Mesendoderm (in vitro differentiated cells): ENCODE measurements around the gene BRICD5.

Experiments used
- DNase-seq: peaks from one replicate; pipeline ENCODE4 v3.0.0; 2013
- H2AK5ac ChIP-seq: 2 replicates; pipeline ENCODE4 v1.6.1; 2013; ENCODE audit warnings: low read length, inconsistent platforms
- H2BK120ac ChIP-seq: 2 replicates; pipeline ENCODE4 v1.6.1; 2013; ENCODE audit warnings: low read depth, mild to moderate bottlenecking, low read length, moderate library complexity, mixed read lengths
- H2BK15ac ChIP-seq: replicated peaks from 2 replicates; pipeline ENCODE4 v1.6.1; 2013; ENCODE audit warnings: low read depth, mild to moderate bottlenecking, moderate library complexity
- H2BK5ac ChIP-seq: 2 replicates; pipeline ENCODE4 v1.6.1; 2013; ENCODE audit warnings: low read length, inconsistent platforms
- H3K18ac ChIP-seq: 2 replicates; pipeline ENCODE4 v1.6.1; 2013; ENCODE audit warnings: mild to moderate bottlenecking, low read length, mixed read lengths
- H3K23ac ChIP-seq: one replicate; pipeline ENCODE4 v1.6.1; 2013; ENCODE audit warnings: low read length
- H3K27ac ChIP-seq: 2 replicates; pipeline ENCODE4 v1.5.1; 2013; ENCODE audit warnings: low read depth, mild to moderate bottlenecking, inconsistent platforms, low read length, moderate library complexity
- H3K27me3 ChIP-seq: 2 replicates; pipeline ENCODE4 v1.6.1; 2013; ENCODE audit warnings: low read length, control low read depth, mild to moderate bottlenecking, inconsistent platforms; ENCODE audit not compliant: insufficient read depth, poor library complexity
- H3K36me3 ChIP-seq: 2 replicates; pipeline ENCODE4 v1.6.1; 2013; ENCODE audit warnings: low read length, inconsistent platforms; ENCODE audit not compliant: control insufficient read depth, insufficient read depth
- H3K4ac ChIP-seq: one replicate; pipeline ENCODE4 v1.6.1; 2013; ENCODE audit warnings: low read depth, mild to moderate bottlenecking, low read length, moderate library complexity
- H3K4me1 ChIP-seq: 2 replicates; pipeline ENCODE4 v1.6.1; 2013; ENCODE audit warnings: low read depth, low read length, inconsistent platforms; ENCODE audit not compliant: control insufficient read depth
- H3K4me2 ChIP-seq: 2 replicates; pipeline ENCODE4 v1.6.1; 2013; ENCODE audit warnings: low read length
- H3K4me3 ChIP-seq: 2 replicates; pipeline ENCODE4 v1.5.1; 2013; ENCODE audit warnings: mild to moderate bottlenecking, low read length
- H3K56ac ChIP-seq: one replicate; pipeline ENCODE4 v1.6.1; 2013; ENCODE audit warnings: low read length
- H3K79me1 ChIP-seq: 2 replicates; pipeline ENCODE4 v1.6.1; 2013; ENCODE audit warnings: low read length, inconsistent platforms
- H3K79me2 ChIP-seq: 2 replicates; pipeline ENCODE4 v1.6.1; 2013; ENCODE audit warnings: mild to moderate bottlenecking, low read length; ENCODE audit not compliant: control insufficient read depth, insufficient read depth
- H3K9ac ChIP-seq: 2 replicates; pipeline ENCODE4 v1.6.1; 2013; ENCODE audit warnings: low read length, inconsistent platforms
- H4K5ac ChIP-seq: one replicate; pipeline ENCODE4 v1.6.1; 2013; ENCODE audit warnings: low read length
- H4K8ac ChIP-seq: one replicate; pipeline ENCODE4 v1.6.1; 2013; ENCODE audit warnings: low read depth, mild to moderate bottlenecking, control low read depth, low read length, moderate library complexity
- WGBS: extraction: QIAGEN DNeasy Blood & Tissue Kit; methylation state at CpG from one replicate; pipeline ENCODE4 v1.1.7; 2013; ENCODE audit warnings: low lambda C conversion rate, missing lambda C conversion rate; ENCODE audit not compliant: insufficient coverage; ENCODE audit errors: extremely low coverage; 5-methylcytosine and 5-hydroxymethylcytosine counted together

Gene BRICD5

DNA sequence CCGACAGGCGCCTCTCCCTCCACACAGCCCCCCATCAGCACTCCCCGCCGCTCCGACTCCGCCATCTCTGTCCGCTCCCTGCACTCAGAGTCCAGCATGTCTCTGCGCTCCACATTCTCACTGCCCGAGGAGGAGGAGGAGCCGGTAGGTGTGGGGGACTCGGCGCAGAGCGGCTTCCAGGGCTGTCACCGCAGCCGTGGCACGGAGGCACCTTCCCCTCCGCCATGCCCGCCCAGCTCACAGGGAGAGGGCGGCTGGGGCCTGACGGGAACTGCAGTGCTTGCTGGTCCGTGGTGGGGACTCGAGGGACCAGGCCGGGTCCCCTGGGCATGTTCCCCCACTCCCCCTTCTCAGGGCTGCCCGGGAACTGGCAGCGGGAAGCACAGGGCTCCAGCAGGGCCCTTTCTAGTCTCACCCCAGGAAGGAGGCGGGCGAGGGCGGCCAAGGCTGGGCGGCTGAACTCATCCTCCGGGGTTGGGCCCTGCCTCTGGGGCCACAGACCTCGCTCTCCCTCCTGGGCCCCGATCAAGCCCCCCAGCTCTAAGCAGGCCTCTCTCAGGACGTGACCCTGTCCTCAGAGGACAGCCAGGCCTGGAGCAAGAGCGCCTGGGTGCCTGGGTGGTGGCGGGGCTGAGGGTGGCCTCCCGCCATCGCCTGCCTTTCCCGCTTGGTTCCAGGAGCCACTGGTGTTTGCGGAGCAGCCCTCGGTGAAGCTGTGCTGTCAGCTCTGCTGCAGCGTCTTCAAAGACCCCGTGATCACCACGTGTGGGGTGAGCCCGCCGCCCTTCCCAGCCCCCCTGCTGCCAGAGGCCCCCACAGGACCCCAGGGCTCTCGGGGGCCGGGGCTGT, 39.9 kb downstream of the BRICD5 start:
- peaks cover 5% of the 10 kb centered on the region for H3K79me1 ChIP-seq

GRCh38 chr16:2170080-2170479, 40.6 kb downstream of the BRICD5 start:
- no peak overlapping the region for H3K4me3 ChIP-seq
- no peak overlapping the region for H4K5ac ChIP-seq
- no peak overlapping the region for H2BK15ac ChIP-seq
- H3K36me3 ChIP-seq = peaks cover 20% of the 10 kb centered on the region
- no peak overlapping the region for H3K27ac ChIP-seq
- no peaks in the 10 kb centered on the region for H3K4me1 ChIP-seq
- no peak overlapping the region for H3K56ac ChIP-seq
- H3K4me2 ChIP-seq = no peak overlapping the region
- no peak overlapping the region for H3K4ac ChIP-seq
- no peak overlapping the region for H2BK120ac ChIP-seq
- H2BK5ac ChIP-seq = no peak overlapping the region
- no peak for DNase-seq
- no peak overlapping the region for H3K18ac ChIP-seq
- H3K23ac ChIP-seq = no peak overlapping the region
- H3K79me2 ChIP-seq = peaks cover 2% of the 10 kb centered on the region
- H3K9ac ChIP-seq = no peak overlapping the region
- H3K27me3 ChIP-seq = no peaks in the 10 kb centered on the region
- no peak overlapping the region for H4K8ac ChIP-seq
- H3K79me1 ChIP-seq = peaks cover 8% of the 10 kb centered on the region
- WGBS = no CpG with 5 or more reads among the region's 18 CpGs
- H2AK5ac ChIP-seq = no peak overlapping the region

More for the DNA sequence above, 39.9 kb downstream of the BRICD5 start:
- peaks cover 21% of the 10 kb centered on the region for H3K36me3 ChIP-seq
- no peaks in the 10 kb centered on the region for H3K27me3 ChIP-seq
- H4K8ac ChIP-seq = no peak overlapping the region
- H3K4me1 ChIP-seq = no peaks in the 10 kb centered on the region
- no peak overlapping the region for H3K4ac ChIP-seq
- H4K5ac ChIP-seq = no peak overlapping the region
- no peak overlapping the region for H3K23ac ChIP-seq
- H3K9ac ChIP-seq = no peak overlapping the region
- DNase-seq = no peak
- no peak overlapping the region for H3K27ac ChIP-seq
- no peak overlapping the region for H3K56ac ChIP-seq
- no CpG with 5 or more reads among the region's 47 CpGs for WGBS
- H3K18ac ChIP-seq = no peak overlapping the region
- H3K79me2 ChIP-seq = no peaks in the 10 kb centered on the region
- H3K4me2 ChIP-seq = no peak overlapping the region
- H2BK15ac ChIP-seq = no peak overlapping the region
- H3K4me3 ChIP-seq = no peak overlapping the region
- H2BK5ac ChIP-seq = no peak overlapping the region
- no peak overlapping the region for H2AK5ac ChIP-seq
- H2BK120ac ChIP-seq = no peak overlapping the region

- H4K5ac ChIP-seq = no peak overlapping the region
- H3K4me1 ChIP-seq = no peaks in the 10 kb centered on the region
- no peak overlapping the region for H3K23ac ChIP-seq
- H3K36me3 ChIP-seq = peaks cover 16% of the 10 kb centered on the region
- no peak overlapping the region for H3K27ac ChIP-seq
- no CpG with 5 or more reads among the region's 18 CpGs for WGBS
- H4K8ac ChIP-seq = no peak overlapping the region
- no peak overlapping the region for H3K18ac ChIP-seq
- no peak overlapping the region for H3K4ac ChIP-seq
- H3K27me3 ChIP-seq = no peaks in the 10 kb centered on the region
- peaks cover 17% of the 10 kb centered on the region for H3K79me2 ChIP-seq
- no peak overlapping the region for H3K4me2 ChIP-seq
- no peak overlapping the region for H2BK120ac ChIP-seq
- H3K79me1 ChIP-seq = peaks cover 8% of the 10 kb centered on the region
- no peak overlapping the region for H2BK5ac ChIP-seq
- no peak overlapping the region for H2BK15ac ChIP-seq
- no peak overlapping the region for H3K4me3 ChIP-seq
- H3K56ac ChIP-seq = no peak overlapping the region
- no peak overlapping the region for H3K9ac ChIP-seq
- DNase-seq = no peak
- H2AK5ac ChIP-seq = no peak overlapping the region
Measured at GRCh38 chr16:2167068-2167638, 43.5 kb downstream of the BRICD5 start.

GRCh38 chr16:2166263-2167067, 44.2 kb downstream of the BRICD5 start:
- no peak overlapping the region for H3K27ac ChIP-seq
- no peak overlapping the region for H2BK120ac ChIP-seq
- no peak overlapping the region for H3K23ac ChIP-seq
- no peak overlapping the region for H3K4me3 ChIP-seq
- H2BK5ac ChIP-seq = no peak overlapping the region
- H3K4me2 ChIP-seq = no peak overlapping the region
- H4K5ac ChIP-seq = no peak overlapping the region
- no peak overlapping the region for H3K9ac ChIP-seq
- H3K36me3 ChIP-seq = peaks cover 11% of the 10 kb centered on the region
- no peaks in the 10 kb centered on the region for H3K4me1 ChIP-seq
- DNase-seq = no peak
- H4K8ac ChIP-seq = no peak overlapping the region
- no CpG with 5 or more reads among the region's 17 CpGs for WGBS
- H3K18ac ChIP-seq = no peak overlapping the region
- no peak overlapping the region for H3K56ac ChIP-seq
- H3K4ac ChIP-seq = no peak overlapping the region
- H3K79me2 ChIP-seq = peaks cover 24% of the 10 kb centered on the region
- H2BK15ac ChIP-seq = no peak overlapping the region
- no peak overlapping the region for H2AK5ac ChIP-seq
- H3K79me1 ChIP-seq = peaks cover 10% of the 10 kb centered on the region
- H3K27me3 ChIP-seq = no peaks in the 10 kb centered on the region

DNA sequence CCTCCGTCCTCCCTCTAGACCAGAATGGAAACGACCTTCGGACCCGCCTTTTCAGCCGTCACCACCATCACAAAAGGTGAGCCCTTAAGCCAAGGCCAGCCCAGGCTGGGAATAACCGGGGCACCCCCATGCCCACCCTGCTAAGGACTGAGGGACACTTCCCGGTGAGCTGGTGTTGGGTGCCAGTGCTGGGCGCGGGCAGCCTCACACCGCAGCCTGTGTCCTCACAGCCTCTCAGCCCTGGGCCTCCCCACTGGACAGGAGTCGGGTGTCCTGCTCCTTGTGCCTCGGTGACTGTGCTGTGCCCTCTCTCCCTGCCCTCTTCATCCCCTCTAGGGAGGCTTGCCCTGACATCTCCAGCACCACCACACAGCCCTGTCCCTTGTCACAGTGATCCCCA, 44.8 kb downstream of the BRICD5 start:
- no peaks in the 10 kb centered on the region for H3K27me3 ChIP-seq
- no CpG with 5 or more reads among the region's 12 CpGs for WGBS
- H4K5ac ChIP-seq = no peak overlapping the region
- H3K79me1 ChIP-seq = peaks cover 10% of the 10 kb centered on the region
- H3K36me3 ChIP-seq = peaks cover 9% of the 10 kb centered on the region
- H2AK5ac ChIP-seq = no peak overlapping the region
- no peaks in the 10 kb centered on the region for H3K4me1 ChIP-seq
- no peak overlapping the region for H2BK15ac ChIP-seq
- H3K4ac ChIP-seq = no peak overlapping the region
- no peak overlapping the region for H3K56ac ChIP-seq
- no peak overlapping the region for H3K4me3 ChIP-seq
- H4K8ac ChIP-seq = no peak overlapping the region
- H2BK120ac ChIP-seq = no peak overlapping the region
- DNase-seq = no peak
- H3K18ac ChIP-seq = no peak overlapping the region
- H2BK5ac ChIP-seq = no peak overlapping the region
- peaks cover 28% of the 10 kb centered on the region for H3K79me2 ChIP-seq
- H3K23ac ChIP-seq = no peak overlapping the region
- no peak overlapping the region for H3K27ac ChIP-seq
- H3K4me2 ChIP-seq = no peak overlapping the region
- H3K9ac ChIP-seq = no peak overlapping the region
